ENCODE results near the gene GALNT2.

DNA sequence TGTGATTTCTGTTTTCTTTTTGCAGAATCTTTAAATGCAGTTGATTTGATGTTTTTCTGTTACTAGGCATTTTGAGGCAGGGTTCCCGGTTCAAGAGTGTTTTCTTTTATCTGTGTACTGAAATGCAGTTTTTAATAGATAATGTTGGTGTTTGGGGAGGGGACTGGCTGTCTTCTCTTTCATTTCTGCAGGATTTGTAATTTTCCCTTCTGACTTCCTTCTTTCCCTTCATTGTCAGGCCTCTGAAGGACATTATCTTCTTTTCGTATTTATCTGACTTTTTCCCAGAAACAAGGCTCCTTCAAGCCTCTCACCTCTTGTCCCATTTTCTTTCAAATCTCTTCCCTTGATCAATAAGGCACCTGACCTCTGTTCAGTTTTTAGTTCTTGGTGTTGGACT, 1.5 kb upstream of the GALNT2 start:
- TF ChIP-seq, protein P1, sequence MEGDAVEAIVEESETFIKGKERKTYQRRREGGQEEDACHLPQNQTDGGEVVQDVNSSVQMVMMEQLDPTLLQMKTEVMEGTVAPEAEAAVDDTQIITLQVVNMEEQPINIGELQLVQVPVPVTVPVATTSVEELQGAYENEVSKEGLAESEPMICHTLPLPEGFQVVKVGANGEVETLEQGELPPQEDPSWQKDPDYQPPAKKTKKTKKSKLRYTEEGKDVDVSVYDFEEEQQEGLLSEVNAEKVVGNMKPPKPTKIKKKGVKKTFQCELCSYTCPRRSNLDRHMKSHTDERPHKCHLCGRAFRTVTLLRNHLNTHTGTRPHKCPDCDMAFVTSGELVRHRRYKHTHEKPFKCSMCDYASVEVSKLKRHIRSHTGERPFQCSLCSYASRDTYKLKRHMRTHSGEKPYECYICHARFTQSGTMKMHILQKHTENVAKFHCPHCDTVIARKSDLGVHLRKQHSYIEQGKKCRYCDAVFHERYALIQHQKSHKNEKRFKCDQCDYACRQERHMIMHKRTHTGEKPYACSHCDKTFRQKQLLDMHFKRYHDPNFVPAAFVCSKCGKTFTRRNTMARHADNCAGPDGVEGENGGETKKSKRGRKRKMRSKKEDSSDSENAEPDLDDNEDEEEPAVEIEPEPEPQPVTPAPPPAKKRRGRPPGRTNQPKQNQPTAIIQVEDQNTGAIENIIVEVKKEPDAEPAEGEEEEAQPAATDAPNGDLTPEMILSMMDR (IDR thresholded peaks at IDR 0.05): no peak
- no peak for TF ChIP-seq POLR2A (IDR thresholded peaks at IDR 0.05)

Data from adrenal gland (tissue), 5 donors.